Prostate gland (tissue), 2 donors: ENCODE results near the gene IL33.
"Not testable (repeated sequence)": the region's sequence is repeated elsewhere in the genome, so short reads cannot be mapped to it uniquely, and the experiment has no call there.

Source experiments
- CTCF ChIP-seq, 4 experiments: fragments of 200-600 bp in 2 of 4; fragments of 450-650 bp in 2 of 4; sonication (generic) in 2 of 4; IDR thresholded peaks; 1 replicate in 3 of 4; 2 replicates in 1 of 4; pipeline ENCODE4 v1.5.1; 2016 to 2019; ENCODE audit warnings: antibody characterized with exemption in 4 of 4, mild to moderate bottlenecking in 2 of 4, moderate library complexity in 2 of 4
- POLR2A ChIP-seq: fragments of 450-650 bp; IDR thresholded peaks from one replicate; pipeline ENCODE4 v1.6.1; 2016; ENCODE audit warnings: antibody characterized with exemption, mild to moderate bottlenecking
- POLR2AphosphoS5 ChIP-seq: sonication (generic); formaldehyde crosslinking; IDR thresholded peaks from one replicate; pipeline ENCODE4 v1.6.1; 2017; ENCODE audit warnings: antibody characterized with exemption

- not testable (repeated sequence) for TF ChIP-seq POLR2A; CTCF (IDR thresholded peaks at IDR 0.05); POLR2AphosphoS5
Measured at GRCh38 chr9:6182549-6183226, 32.9 kb upstream of the IL33 start.
